Transverse colon (tissue), 4 donors: Measurements from ENCODE around the gene HBG2.

ENCODE experiments used
- CTCF ChIP-seq, 5 experiments: fragments of 200-600 bp in 3 of 5; fragments of 450-650 bp in 2 of 5; sonication (generic) in 3 of 5; IDR thresholded peaks; 1 replicate in 2 of 5; 2 replicates in 3 of 5; pipeline ENCODE4 v1.5.1; 2016 to 2017; ENCODE audit warnings: antibody characterized with exemption in 5 of 5, inconsistent platforms in 3 of 5, mild to moderate bottlenecking in 2 of 5, moderate library complexity in 1 of 5
- POLR2AphosphoS5 ChIP-seq, 3 donors: sonication (generic); formaldehyde crosslinking; IDR thresholded peaks; one replicate each; pipeline ENCODE4 v1.6.1; 2016; ENCODE audit warnings: antibody characterized with exemption in 3 of 3

GRCh38 chr11:5257296-5257695 is 2.7 kb upstream of the HBG2 start:
- TF ChIP-seq CTCF (IDR thresholded peaks at IDR 0.05) (no peak), POLR2AphosphoS5 (IDR thresholded peaks at IDR 0.05) (no peak)
